AG09319 (cell line): ENCODE measurements around the gene LZIC.

Experiments used
- DNase-seq: peaks from one replicate; pipeline ENCODE4 v3.0.0-alpha.2; 2010; ENCODE audit warnings: low read depth; ENCODE audit errors: extremely low read depth
- CTCF ChIP-seq: IDR thresholded peaks from 2 replicates; pipeline ENCODE4 v1.5.1; 2011; ENCODE audit warnings: low read depth, mild to moderate bottlenecking, inconsistent platforms, low read length, moderate library complexity

The LZIC gene

GRCh38 chr1:9902060-9902452 is 41.1 kb downstream of the LZIC start:
- TF ChIP-seq CTCF = no peak

GRCh38 chr1:9901148-9902059 is 41.8 kb downstream of the LZIC start:
- DNase-seq = no peak
- TF ChIP-seq CTCF = no peak

More at GRCh38 chr1:9902060-9902452, 41.1 kb downstream of the LZIC start:
- DNase-seq = no peak

- DNase-seq = no peak
- no peak for TF ChIP-seq CTCF
Observed at GRCh38 chr1:9900142-9901043, 42.8 kb downstream of the LZIC start.

GRCh38 chr1:9894115-9894514 is 49.1 kb downstream of the LZIC start:
- no peak for DNase-seq
- TF ChIP-seq CTCF = no peak

- DNase-seq = no peak
- no peak for TF ChIP-seq CTCF
Observed at GRCh38 chr1:9892563-9893528, 50.3 kb downstream of the LZIC start.

GRCh38 chr1:9891207-9891606 is 52.0 kb downstream of the LZIC start:
- no peak for DNase-seq
- TF ChIP-seq CTCF = no peak
